NCI-H128 (cell line): Measurements from ENCODE around the gene NRG2.

ENCODE experiments used
- DNase-seq: peaks from one replicate; lab custom pipeline; 2025; ENCODE audit not compliant: unreplicated experiment; lab: John Stamatoyannopoulos, UW

Gene NRG2

GRCh38 chr5:140042643-140043507 lies at the start of gene NRG2:
TSS of gene NRG2 (minus strand) at chr5:140043299.
- DNase-seq = peak; percentile 17

- no peak for DNase-seq
Measured at GRCh38 chr5:140090251-140090650, 47.2 kb upstream of the NRG2 start.

GRCh38 chr5:140084541-140084940 lies 41.4 kb upstream of the NRG2 start:
- no peak for DNase-seq

- DNase-seq = no peak
Measured at GRCh38 chr5:140083650-140084049, 40.6 kb upstream of the NRG2 start.

- no peak for DNase-seq
Measured at GRCh38 chr5:140083120-140083519, 40.0 kb upstream of the NRG2 start.

- no peak for DNase-seq
Measured at GRCh38 chr5:140076788-140077187, 33.7 kb upstream of the NRG2 start.

GRCh38 chr5:140076142-140076541 lies 33.0 kb upstream of the NRG2 start:
- no peak for DNase-seq

- DNase-seq = no peak
Measured at GRCh38 chr5:140075371-140075770, 32.3 kb upstream of the NRG2 start.

GRCh38 chr5:140073296-140073695 lies 30.2 kb upstream of the NRG2 start:
- no peak for DNase-seq

GRCh38 chr5:140072812-140073211 lies 29.7 kb upstream of the NRG2 start:
- no peak for DNase-seq

- DNase-seq = no peak
Measured at GRCh38 chr5:140060816-140061215, 17.7 kb upstream of the NRG2 start.

- DNase-seq = no peak
Measured at GRCh38 chr5:140058212-140058932, 15.3 kb upstream of the NRG2 start.

- no peak for DNase-seq
Measured at GRCh38 chr5:140056880-140057279, 13.8 kb upstream of the NRG2 start.

- DNase-seq = no peak
Measured at GRCh38 chr5:140055152-140055551, 12.1 kb upstream of the NRG2 start.

GRCh38 chr5:140054086-140054689 lies 11.1 kb upstream of the NRG2 start:
- DNase-seq = no peak

- no peak for DNase-seq
Measured at GRCh38 chr5:140051950-140052349, 8.9 kb upstream of the NRG2 start.

GRCh38 chr5:140049713-140050112 lies 6.6 kb upstream of the NRG2 start:
- DNase-seq = no peak

- no peak for DNase-seq
Measured at GRCh38 chr5:140049205-140049604, 6.1 kb upstream of the NRG2 start.

- DNase-seq = no peak
Measured at GRCh38 chr5:140044041-140044440, 942 bp upstream of the NRG2 start.

GRCh38 chr5:140043508-140043872 lies 391 bp upstream of the NRG2 start:
- no peak for DNase-seq

GRCh38 chr5:140042393-140042642 lies 781 bp downstream of the NRG2 start:
- DNase-seq = no peak
